K562 (cell line): ENCODE data around the gene SLC9A1. TPM values are rescaled to one million over a fixed set of nuclear protein-coding genes. Genes with fewer than 3 reads are reported as not detected.

Experiments used
- ARID1B ChIP-seq: fragments of 450-650 bp; IDR thresholded peaks from 2 replicates; pipeline ENCODE4 v1.6.1; 2016; ENCODE audit warnings: antibody characterized with exemption, mild to moderate bottlenecking, inconsistent platforms
- CBFA2T3 ChIP-seq: fragments of 450-650 bp; IDR thresholded peaks from 2 replicates; pipeline ENCODE4 v1.6.1; 2017
- CREB3L1 ChIP-seq: fragments of 450-650 bp; IDR thresholded peaks from 2 replicates; pipeline ENCODE4 v1.6.1; 2014; ENCODE audit warnings: low read depth, mild to moderate bottlenecking, moderate library complexity, borderline replicate concordance
- CREM ChIP-seq: IDR thresholded peaks from 2 replicates; pipeline ENCODE4 v1.6.1; 2014; ENCODE audit warnings: antibody characterized with exemption, low read depth
- DEAF1 ChIP-seq: fragments of 450-650 bp; formaldehyde crosslinking; IDR thresholded peaks from 2 replicates; pipeline ENCODE4 v1.4.0; 2020; ENCODE audit warnings: mild to moderate bottlenecking, moderate library complexity
- GABPB1 ChIP-seq: sonication (generic); formaldehyde crosslinking; IDR thresholded peaks from 2 replicates; pipeline ENCODE4 v1.8.0; 2022; ENCODE audit warnings: mild to moderate bottlenecking, missing genetic modification reagents
- HDAC2 ChIP-seq: fragments of 450-650 bp; IDR thresholded peaks from 2 replicates; pipeline ENCODE4 v1.6.1; 2016; ENCODE audit warnings: mild to moderate bottlenecking
- HIVEP1 ChIP-seq: fragments of 250-450 bp; sonication (Bioruptor Pico); IDR thresholded peaks from 2 replicates; pipeline ENCODE4 v1.4.0; 2020; ENCODE audit warnings: mild to moderate bottlenecking
- HLTF ChIP-seq: fragments of 450-650 bp; IDR thresholded peaks from 2 replicates; pipeline ENCODE4 v1.6.1; 2016
- JUN ChIP-seq, 2 experiments: sonication (generic) in 1 of 2; formaldehyde crosslinking in 1 of 2; IDR thresholded peaks; 2 replicates each; pipeline versions ENCODE4 v1.6.1 to v1.8.0; 2012 to 2022; ENCODE audit warnings: borderline replicate concordance in 2 of 2, mild to moderate bottlenecking in 2 of 2, improper control_type of control experiment in 1 of 2, low read depth in 1 of 2, low read length in 1 of 2, missing genetic modification reagents in 1 of 2
- JUND ChIP-seq, 2 experiments: IDR thresholded peaks; 2 replicates in 1 of 2; 3 replicates in 1 of 2; pipeline ENCODE4 v1.6.1; 2011; ENCODE audit warnings: borderline replicate concordance in 2 of 2, low read depth in 2 of 2, low read length in 2 of 2, improper control_type of control experiment in 1 of 2, missing biosample characterization in 1 of 2, missing genetic modification characterization in 1 of 2, missing genetic modification reagents in 1 of 2
- TEAD1 ChIP-seq, 2 experiments: fragments of 450-650 bp in 1 of 2; sonication (generic) in 1 of 2; formaldehyde crosslinking; IDR thresholded peaks; 2 replicates each; pipeline versions ENCODE4 v1.4.0 to v1.8.0; 2020 to 2022; ENCODE audit warnings: mild to moderate bottlenecking in 2 of 2, missing genetic modification reagents in 1 of 2
- TOE1 ChIP-seq, 2 experiments: fragments of 450-650 bp in 1 of 2; sonication (generic) in 1 of 2; formaldehyde crosslinking in 1 of 2; IDR thresholded peaks; 2 replicates each; pipeline versions ENCODE4 v1.7.1 to v1.8.0; 2016 to 2022; ENCODE audit warnings: borderline replicate concordance in 2 of 2, mild to moderate bottlenecking in 2 of 2, antibody characterized with exemption in 1 of 2, inconsistent platforms in 1 of 2, low read depth in 1 of 2, missing genetic modification reagents in 1 of 2, moderate library complexity in 1 of 2
- ZNF41 ChIP-seq: fragments of 250-450 bp; sonication (Bioruptor Pico); conservative IDR thresholded peaks from 2 replicates; pipeline ENCODE4 v1.4.0; 2020; ENCODE audit warnings: mild to moderate bottlenecking
- ZNF75A ChIP-seq: fragments of 450-650 bp; formaldehyde crosslinking; IDR thresholded peaks from 2 replicates; pipeline ENCODE4 v1.4.0; 2020; ENCODE audit warnings: mild to moderate bottlenecking
- polyA plus RNA-seq, 8 experiments: library from polyadenylated mRNA; depleted of rRNA in 4 of 8; stranded (reverse) in 5 of 8; unstranded in 3 of 8; fragments of >200 nt; fragmentation: Nextera tagmentation in 2 of 8; fragmentation: Illumina TruSeq in 1 of 8; extraction: Ambion mirVana in 2 of 8; extraction: Trizol in 1 of 8; gene quantifications; 2 replicates each; pipeline versions ENCODE4 v1.2.1 to v1.2.3, GENCODE V29; 2011 to 2014; ENCODE audit warnings: inconsistent platforms in 1 of 8, missing spikeins in 1 of 8
- total RNA-seq, 7 experiments: library from RNA; depleted of rRNA in 6 of 7; stranded (reverse); fragments of >200 nt in 6 of 7; fragmentation: Illumina TruSeq in 2 of 7; extraction: Trizol in 2 of 7; gene quantifications; 2 replicates each; pipeline versions ENCODE4 v1.2.1 to v1.2.3, GENCODE V29; 2011 to 2021; ENCODE audit warnings: low replicate concordance in 1 of 7
- TF ChIP-seq, protein P1 (sequence below): sonication (generic); formaldehyde crosslinking; IDR thresholded peaks from 2 replicates; pipeline ENCODE4 v1.8.0; 2022; ENCODE audit warnings: mild to moderate bottlenecking, missing genetic modification reagents, borderline replicate concordance
- TF ChIP-seq, protein P2 (sequence below): sonication (generic); formaldehyde crosslinking; IDR thresholded peaks from 2 replicates; pipeline ENCODE4 v1.8.0; 2022; ENCODE audit warnings: mild to moderate bottlenecking, low read depth, missing genetic modification reagents

SLC9A1 gene
- total and polyA plus RNA-seq, 9 of the 15 experiments (the other 6 are each of a cell fraction or from before 2014, with no cell fraction given): 0.59 to 14.4 (median 2.0) TPM

DNA sequence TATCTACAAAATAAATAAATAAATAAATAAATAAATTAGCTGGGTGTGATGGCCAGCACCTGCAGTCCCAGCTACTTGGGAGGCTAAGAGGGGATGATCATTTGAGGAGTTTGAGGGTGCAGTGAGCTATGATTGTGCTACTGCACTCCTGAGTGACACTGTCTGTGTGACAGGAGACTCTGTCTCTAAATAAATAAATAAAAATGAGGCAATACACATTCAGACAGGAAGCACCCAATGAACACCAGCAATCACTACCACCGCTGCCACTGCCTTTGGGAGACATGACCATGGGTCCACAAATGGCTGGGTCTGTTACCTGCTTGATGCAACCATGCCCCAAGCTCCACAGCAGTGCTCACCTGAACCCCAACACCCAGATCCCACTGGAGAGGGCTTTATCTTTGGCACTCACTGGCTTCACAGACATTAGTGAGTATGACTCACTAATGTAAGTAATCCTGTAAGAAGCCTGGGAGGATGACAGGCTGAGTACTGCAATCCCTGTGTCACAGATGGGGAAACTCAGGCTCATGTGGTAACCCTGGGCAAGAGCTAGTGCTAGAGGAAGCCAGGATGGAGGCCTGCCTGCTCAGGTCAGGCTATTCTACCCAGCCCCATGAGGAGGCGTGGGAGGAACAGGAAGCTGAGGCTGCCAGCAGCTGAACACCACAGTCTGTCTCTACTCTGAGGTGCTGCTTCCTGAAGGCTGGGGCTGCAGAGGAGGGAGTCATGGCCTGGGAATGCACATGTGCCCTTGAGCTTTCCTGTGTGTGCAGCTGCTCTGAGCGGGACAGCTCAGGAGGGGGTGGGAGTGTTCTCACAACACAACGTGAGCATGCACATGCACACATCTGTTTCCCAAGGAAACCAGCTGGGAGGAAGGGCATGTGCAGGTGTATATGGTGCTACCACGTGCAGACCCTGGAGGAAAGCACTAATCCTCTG, 43.0 kb downstream of the SLC9A1 start (continued):
- TF ChIP-seq CREB3L1 (no peak), ZNF41 (CRISPR knock-in tag) (no peak), ZNF75A (CRISPR knock-in tag) (no peak), TOE1 (IDR thresholded peaks at IDR 0.05; ENCODE audit: borderline replicate concordance) (no peak; the same call in 1 of the 2 replicates), TOE1 (CRISPR knock-in tag; IDR thresholded peaks at IDR 0.05; ENCODE audit: borderline replicate concordance, low read depth) (no peak), HDAC2 (0 out of 2 replicates have a peak, but pooled peaks have one; percentile 22), GABPB1 (CRISPR knock-in tag) (peak; percentile 77), HLTF (no peak), HIVEP1 (CRISPR knock-in tag) (no peak), CREM (peak; percentile 50; the same call in 1 of the 2 replicates), ARID1B (peak; percentile 78), JUND (IDR thresholded peaks at IDR 0.05; ENCODE audit: borderline replicate concordance, low read depth, low read length) (peak; percentile 84), JUND (tag; IDR thresholded peaks at IDR 0.05; ENCODE audit: borderline replicate concordance, low read depth, low read length) (peak; percentile 61; the same call in 1 of the 3 replicates), JUN (IDR thresholded peaks at IDR 0.05; ENCODE audit: borderline replicate concordance, low read depth, low read length) (peak; percentile 81), JUN (CRISPR knock-in tag; IDR thresholded peaks at IDR 0.05; ENCODE audit: borderline replicate concordance) (peak; percentile 32; the same call in 1 of the 2 replicates), DEAF1 (CRISPR knock-in tag) (peak; percentile 44; the same call in 1 of the 2 replicates), CBFA2T3 (peak; percentile 54), TEAD1 (CRISPR knock-in tag; IDR thresholded peaks at IDR 0.05) (peak in 1 of 2 experiments; percentile 60; a peak in 1 of 4 replicates)
- TF ChIP-seq, protein P1, sequence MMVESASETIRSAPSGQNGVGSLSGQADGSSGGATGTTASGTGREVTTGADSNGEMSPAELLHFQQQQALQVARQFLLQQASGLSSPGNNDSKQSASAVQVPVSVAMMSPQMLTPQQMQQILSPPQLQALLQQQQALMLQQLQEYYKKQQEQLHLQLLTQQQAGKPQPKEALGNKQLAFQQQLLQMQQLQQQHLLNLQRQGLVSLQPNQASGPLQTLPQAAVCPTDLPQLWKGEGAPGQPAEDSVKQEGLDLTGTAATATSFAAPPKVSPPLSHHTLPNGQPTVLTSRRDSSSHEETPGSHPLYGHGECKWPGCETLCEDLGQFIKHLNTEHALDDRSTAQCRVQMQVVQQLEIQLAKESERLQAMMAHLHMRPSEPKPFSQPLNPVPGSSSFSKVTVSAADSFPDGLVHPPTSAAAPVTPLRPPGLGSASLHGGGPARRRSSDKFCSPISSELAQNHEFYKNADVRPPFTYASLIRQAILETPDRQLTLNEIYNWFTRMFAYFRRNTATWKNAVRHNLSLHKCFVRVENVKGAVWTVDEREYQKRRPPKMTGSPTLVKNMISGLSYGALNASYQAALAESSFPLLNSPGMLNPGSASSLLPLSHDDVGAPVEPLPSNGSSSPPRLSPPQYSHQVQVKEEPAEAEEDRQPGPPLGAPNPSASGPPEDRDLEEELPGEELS (CRISPR knock-in tag): 0 out of 2 replicates have a peak, but pooled peaks have one; percentile 59
- TF ChIP-seq, protein P2, sequence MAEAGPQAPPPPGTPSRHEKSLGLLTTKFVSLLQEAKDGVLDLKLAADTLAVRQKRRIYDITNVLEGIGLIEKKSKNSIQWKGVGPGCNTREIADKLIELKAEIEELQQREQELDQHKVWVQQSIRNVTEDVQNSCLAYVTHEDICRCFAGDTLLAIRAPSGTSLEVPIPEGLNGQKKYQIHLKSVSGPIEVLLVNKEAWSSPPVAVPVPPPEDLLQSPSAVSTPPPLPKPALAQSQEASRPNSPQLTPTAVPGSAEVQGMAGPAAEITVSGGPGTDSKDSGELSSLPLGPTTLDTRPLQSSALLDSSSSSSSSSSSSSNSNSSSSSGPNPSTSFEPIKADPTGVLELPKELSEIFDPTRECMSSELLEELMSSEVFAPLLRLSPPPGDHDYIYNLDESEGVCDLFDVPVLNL (CRISPR knock-in tag): no peak
